NOMO-1 treated with dmso at 0.1 percent for 144 hours (cell line): ENCODE results near the gene TANGO2.

Experiments used
- DNase-seq: peaks from one replicate; lab custom pipeline; 2025; ENCODE audit not compliant: unreplicated experiment; lab: John Stamatoyannopoulos, UW

Gene TANGO2, protein sequence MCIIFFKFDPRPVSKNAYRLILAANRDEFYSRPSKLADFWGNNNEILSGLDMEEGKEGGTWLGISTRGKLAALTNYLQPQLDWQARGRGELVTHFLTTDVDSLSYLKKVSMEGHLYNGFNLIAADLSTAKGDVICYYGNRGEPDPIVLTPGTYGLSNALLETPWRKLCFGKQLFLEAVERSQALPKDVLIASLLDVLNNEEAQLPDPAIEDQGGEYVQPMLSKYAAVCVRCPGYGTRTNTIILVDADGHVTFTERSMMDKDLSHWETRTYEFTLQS

DNA sequence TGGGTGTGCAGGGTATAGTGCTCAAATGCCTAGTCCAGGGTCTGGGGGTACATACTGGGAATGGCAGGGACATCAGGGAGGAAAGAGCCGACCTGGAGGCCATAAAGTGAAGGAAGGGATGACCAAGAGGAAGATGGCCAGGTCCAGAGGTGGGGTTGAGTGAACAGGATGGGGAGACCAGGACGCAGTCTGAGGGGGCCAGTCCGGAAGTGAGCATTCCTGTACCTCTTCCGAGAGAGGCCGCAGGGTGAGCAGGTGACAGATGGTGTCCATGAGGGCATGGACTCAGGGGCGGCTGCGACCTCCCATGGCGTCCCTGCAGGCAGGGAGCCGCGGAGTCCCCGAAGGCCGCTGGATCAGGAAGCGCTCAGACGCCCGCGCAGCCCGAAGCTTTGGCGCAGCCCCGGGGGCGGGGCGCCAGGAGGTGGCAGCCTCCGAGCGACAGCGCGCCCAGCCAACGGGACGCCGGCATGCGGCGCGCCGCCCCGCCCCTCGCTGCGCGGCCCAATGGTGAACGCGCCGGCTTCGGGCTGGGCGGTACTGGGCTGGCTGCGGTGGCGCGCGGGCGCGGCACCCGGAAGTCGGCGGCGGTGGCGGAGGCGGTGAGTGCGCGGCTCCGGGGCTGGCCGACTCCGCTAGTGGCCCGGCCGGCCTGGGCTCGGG lies at the start of gene TANGO2:
TANGO2 (plus strand) TSS at position 578 of the 663 bp plus-strand sequence. CDS start 15,689 bp downstream, outside the sequence.
- DNase-seq = peak; percentile 91

DNA sequence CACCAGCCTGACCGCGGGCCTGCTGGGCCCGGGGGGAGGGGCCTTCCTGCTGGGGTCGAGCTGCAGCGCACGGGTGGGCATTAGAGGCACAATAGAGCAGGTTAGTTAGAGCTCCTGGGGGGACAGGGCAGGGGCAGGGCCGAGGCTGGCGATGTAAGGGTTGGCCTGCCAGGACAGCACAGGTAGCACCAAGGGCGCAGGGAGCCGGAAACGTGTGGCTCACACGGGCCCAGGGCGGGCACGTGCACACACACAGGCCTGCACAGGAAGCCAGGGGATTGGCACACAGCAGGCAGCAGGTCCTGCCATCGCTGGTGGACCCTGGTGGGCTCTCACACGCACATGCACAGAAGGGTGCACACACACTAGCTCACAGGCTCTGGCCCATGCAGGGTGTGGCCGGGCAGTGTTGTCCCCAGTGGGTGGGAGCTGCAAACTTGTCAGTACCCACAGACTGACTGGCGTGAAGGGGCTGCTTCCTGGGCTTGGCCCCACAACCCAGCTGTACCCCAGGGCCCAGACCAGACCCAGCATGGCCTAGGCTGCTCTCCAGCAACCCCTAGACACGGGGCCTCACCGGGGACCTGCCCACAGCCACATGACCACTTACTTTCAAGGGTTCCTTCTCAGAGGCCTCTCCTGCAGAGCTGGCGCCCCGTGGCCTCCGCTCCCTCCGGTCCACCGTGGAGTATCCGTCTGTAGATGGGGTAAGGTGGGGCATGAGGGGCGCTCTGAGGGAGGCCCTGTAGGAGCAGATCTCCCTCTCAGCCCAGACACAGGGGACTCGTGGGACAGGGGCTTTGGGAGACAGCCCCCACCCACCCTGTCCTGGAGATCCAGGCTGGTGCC lies 49.4 kb upstream of the TANGO2 start:
- no peak for DNase-seq

DNA sequence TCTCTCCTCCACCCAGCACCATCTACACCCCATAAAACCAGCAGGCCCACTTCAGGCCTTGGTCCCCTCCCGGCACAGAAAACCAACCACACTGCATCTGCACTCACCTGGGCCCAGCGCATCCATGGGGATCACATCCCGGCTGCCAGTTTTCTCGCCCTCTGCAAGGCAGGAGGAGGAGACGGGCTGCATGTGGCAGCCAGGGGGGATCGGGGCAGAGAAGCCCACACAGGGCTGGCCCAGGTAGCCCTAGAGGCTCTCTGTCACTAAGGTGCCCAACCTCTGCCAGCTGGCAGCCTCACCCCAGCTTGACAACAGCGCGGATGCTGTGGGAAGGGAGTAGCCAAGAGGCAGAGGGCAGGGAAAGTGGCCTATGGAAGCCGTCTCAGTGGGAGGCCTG lies 48.7 kb upstream of the TANGO2 start:
- DNase-seq = no peak

DNA sequence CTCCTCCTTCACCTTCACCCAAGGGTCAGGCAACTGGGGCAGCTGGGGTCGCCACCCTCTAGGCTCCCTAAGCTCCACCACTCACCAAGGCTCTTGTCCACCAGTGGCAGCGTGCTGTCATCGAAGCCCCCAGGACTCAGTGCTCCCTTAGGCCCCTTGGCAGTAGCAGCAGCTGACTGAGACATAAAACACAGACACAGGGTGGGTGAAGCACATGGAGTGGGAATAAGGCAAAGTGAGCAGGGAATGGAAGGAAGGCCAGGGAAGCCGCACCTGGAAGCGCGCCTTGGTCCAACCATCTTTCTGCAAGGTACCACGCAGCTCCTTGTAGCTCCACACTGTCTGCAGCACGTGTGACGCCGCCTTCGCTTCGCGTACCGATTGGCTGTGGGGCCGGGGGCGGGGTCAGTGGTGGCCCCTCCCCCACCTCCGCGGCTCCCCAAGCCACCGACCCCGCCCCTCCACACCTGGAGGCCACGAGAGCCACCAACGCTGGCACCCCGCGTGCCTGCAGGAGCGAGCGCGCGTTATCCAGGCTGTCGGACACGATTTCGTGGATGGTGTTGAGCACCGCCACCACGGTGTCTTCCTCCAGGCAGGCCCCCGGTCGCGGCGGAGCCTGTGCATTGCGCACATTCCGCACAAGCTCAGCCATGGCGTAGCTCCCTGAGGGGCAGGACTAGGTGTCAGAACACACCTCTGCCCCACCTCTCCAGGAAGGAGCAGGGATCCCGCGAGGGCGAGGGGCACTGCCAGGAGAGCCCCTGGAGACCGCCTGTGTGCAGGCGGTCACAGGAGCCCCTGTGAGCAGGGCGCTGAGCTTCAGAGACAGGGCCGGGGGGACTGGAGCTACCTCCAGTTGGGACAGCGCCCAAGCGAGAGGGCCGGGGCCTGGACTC lies 48.0 kb upstream of the TANGO2 start:
- DNase-seq = no peak

DNA sequence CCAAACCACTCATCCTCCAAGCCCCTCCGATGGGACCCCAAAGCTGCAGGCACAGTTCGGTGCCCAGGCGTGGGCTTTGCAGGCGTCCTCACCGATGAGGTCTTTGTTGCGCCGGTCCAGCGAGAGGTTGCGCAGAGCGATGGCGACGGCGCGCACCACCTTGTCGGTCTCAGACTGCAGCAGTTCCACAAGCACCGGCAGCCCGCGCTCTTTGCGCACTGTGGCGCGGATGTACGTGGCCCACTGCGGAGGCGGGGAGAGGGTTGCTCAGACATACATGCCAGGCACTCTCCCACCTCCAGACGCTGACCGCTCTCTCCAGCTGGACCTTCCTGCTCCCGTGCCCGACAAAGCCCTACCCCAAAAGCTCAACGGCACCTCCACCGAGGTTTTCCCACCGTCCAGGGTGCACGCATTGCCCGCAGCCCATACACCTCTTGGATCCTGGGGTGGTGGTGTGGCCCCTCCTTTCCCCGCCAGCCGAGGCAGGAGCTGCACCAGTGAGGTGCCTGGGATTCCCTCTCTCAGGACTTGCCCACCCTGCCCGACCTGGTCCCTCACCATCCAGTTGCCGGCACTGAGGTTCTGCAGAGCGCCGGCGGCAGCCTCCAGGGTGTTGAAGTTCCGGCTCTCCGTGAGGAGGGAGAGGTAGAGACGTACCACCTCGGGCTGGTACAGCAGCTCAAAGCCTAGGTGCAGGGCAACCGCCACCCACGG lies 47.2 kb upstream of the TANGO2 start:
- no peak for DNase-seq

DNA sequence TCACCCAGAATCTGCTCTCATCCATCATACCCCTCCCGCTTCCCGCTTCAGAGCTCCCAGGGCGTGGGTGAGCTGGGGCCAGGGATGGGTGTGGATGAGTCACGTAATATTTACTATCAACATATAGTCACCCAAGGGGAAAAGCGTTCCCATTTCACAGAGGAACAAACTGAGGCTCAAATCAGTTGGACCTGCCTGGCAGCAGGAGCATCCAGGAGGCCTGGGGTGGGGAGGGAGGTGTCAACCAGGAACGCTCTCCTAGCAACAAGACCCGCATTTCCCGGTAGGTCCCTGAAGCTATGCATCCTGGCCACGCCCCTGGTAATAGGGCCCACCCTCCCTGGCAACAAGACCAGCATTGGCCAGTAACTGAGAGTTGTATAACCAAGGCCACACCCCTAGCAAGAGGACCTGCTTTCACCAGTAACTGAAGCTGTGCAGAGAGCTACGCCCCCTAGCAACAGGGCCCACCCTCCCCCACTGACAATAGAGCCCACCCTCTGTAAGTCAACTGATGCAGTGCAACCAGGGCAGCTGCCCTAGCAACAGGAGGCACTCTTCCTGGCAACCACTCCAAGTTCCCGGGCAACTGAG lies 46.5 kb upstream of the TANGO2 start:
- DNase-seq = no peak

DNA sequence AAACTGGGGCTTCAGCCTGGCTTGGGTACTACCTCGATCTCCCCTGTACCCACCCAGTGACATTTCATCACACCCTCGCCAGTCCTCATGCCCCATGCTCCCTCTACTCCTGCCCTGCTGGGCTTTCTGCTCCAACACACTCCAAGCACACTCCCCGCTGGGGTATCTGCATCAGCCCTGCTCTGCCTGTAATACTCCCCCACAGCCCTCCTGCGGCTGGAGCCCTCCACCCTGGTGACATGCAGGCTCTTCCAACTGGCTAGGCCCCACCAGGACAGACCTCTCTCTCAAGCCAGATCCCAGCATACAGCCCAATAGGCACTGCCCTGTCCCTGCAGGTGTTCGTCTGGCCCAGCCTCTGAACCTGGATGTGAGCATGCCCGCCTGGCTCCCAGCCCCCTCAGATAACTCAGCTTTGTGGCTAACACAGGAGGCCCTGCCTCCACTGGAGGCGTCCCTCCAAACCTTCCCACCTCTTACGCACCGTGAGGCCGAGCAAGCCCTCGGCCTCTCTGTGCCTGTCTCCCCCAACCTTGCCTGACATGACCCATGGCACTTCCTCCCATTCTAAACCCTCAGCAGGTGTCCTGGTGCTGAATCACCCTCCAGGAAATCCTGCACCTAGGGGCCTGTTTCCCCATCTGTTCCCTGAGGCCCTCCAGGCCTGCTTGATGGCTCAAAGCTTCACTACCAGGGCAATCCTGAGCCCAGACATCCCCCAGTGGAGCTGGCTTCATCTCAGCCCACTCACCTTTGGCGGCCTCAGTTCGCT lies 45.8 kb upstream of the TANGO2 start:
- DNase-seq = no peak

DNA sequence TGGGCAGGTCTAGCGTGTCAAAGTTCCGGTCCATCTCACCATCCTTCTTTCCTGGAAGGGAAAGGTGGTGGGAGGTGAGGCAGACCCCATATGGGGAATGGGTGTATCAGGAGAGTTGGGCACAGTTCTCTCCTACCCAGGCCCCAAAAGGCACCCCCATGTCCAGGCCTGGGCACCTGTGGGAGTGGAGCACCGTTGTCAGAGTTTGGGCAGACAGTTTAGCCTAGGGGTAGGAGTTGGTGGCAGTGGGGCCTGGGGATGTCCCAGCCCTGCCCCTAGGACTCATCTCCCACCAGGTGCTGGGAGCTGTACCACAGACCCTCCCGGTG lies 45.2 kb upstream of the TANGO2 start:
- no peak for DNase-seq

DNA sequence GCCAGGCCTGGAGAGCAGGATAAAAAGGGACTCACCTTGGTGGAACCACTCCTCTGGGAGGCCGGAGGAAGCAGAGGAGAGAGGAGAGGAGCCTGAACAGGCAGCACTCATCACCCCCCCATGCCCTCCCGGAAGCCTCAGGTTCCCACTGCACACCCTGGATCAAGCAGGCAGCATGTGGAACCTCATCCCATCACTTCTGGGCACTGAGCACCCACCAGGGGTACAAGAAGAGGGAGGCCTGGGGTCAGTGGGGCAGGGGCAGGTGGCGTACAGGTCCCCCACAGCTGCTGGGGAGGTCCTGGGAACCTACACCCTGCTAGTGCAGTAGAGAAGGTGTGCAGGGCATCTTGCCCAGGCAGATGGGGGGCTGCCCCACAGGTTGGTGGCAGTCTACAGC lies 44.2 kb upstream of the TANGO2 start:
- no peak for DNase-seq

DNA sequence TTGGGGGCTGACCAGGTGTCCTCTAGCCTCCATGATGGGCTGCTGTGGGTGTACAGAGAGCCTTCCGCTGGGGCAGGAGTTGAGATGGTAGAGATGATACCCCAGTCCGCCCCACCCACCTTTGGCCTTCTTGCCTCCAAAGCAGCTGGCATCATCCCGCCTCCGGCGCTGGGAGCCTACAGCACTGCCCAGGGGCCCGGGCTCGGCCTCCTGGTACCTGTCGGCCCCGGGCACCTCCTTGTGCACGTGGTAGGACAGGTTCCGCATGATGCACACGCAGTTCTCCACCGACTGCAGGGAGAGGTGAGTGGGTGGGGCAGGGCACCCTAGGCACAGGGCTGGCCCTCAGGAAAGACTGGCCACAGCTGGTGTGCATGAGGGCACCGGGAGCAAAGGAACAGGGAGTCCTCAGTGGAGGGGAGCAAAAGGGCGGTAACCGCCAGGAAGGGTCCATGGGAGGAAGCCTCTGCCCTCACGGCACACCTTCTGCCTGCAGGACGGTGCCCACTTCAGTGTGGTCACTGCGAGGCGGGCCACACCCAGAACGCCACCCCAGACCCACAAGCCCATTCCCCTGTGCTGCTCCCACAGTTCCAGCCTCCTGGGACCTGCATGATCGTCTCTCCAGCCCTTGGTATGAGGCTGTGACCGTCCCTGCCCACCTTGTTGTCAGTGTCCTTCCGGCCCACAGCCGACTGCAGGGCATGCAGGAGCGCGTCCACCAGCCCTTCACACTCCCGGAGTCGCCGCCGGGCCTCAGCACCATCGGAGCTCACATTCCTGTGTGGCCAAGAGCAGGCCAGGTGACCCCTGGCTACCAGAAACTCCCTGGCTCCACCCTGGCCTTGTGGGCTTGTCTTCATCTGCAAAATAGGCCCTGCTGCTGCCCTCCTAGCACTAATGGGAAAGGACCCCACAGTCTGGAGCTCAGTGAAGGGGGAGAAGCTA lies 43.3 kb upstream of the TANGO2 start:
- no peak for DNase-seq

DNA sequence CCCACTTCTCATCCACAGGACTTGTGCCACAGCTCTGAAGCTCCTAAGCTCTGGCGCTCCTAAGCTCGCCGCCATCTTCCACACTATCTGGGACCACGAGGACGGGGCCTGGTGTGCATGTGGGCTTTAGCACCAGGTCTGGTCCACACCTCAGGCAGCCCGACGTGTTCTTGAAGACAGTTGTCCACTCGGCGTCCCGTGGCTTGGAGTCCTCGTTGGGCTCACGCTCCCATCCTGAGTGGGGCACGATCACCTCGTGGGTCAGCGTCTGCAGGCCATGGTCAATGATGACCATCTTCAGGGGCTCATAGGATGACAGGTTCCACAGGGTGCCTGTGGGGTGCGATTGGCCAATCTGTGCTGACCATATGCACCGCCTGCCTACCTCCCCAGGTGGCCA lies 42.2 kb upstream of the TANGO2 start:
- no peak for DNase-seq

DNA sequence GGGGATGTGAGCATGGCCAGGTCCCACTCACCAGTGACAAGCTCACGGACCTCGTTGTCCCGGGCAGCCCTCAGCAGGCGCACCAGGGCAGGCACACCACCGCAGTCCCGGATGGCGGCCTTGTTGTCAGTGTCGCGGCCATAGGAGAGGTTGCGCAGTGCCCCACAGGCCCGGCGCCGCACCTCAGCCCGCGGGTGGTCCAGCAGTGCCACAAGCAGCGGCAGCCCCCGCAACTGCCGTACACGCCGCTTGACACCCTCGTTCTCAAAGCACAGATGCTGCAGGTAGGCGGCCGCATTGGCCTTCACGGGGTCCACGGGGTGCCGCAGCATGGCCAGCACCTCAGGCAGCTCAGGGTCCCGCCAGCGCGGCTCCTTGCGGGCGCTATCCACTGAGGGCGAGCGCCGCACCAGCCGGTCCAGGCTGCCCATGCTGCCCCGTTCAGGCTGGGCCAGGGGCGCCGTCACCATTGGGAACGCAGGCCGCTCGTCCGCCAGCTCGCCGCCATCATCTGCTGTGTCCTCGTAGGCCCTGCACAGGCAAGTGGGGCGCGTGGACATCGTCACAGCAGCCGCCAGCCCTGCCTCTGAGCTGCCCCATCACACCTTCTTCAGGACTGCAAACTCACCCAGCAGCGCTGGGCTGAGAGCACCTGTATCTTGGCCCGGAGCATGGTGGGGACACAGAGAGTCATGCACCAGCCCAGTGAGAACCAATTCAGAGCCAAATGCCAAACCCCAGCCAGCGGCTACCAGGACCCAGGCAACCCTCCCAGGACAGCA lies 41.0 kb upstream of the TANGO2 start:
- DNase-seq = no peak

DNA sequence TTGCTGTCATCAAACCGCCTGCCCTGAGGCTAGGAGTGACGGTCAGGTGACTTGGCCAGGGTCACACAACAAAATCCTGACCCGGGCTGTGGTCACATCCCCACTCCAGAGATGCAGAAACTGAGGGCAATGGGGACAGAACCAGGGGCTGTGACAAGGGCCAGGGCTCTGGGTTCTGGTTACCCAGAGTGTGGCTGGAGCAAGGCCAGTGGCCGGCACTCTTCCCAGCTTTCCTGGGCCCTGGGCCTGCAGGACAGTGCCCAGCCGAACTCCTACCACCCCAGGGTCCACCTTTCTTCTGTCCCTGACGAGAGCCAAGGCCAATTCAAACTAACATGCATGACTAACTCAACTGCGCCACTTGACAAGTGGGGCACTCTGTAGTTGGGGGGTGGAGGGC lies 40.1 kb upstream of the TANGO2 start:
- no peak for DNase-seq

DNA sequence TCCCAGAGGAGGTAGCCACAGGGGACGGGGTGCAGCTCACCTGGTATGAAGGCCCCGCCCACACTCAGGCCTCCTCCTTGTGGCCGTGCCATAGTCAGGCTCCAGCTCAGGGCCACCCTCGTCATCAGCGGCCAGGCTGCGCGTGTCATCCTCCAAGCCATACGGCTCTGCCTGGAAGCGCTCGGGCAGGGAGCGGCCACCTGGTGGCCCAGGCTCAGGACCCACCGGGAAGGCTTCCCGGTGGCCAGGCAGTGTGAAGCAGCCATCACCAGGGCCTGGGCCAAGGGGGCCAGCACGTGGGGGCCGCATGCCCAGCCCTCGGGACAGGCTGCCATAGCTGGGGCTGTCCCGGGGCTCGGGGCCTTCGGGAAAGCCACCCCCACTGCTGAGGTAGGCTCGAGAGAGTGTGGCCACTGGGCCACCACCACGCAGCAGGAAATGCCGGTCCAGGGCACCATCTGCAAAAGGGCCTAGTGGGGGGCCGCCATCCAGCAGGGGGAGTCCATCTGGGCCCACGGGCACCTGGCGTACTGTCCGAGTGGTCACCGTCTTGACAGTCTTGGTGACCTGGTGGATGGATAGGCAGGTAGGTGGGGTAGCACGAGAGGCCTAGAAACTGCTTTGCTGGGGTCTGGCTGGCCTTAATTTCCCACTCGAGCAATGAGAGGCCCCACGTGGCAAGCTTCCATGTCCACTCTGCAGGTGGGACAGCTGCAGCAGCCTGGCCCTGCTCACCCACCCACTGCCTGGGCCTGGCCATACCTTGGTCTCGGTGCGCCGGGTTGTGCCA lies 39.5 kb upstream of the TANGO2 start:
- DNase-seq = no peak

DNA sequence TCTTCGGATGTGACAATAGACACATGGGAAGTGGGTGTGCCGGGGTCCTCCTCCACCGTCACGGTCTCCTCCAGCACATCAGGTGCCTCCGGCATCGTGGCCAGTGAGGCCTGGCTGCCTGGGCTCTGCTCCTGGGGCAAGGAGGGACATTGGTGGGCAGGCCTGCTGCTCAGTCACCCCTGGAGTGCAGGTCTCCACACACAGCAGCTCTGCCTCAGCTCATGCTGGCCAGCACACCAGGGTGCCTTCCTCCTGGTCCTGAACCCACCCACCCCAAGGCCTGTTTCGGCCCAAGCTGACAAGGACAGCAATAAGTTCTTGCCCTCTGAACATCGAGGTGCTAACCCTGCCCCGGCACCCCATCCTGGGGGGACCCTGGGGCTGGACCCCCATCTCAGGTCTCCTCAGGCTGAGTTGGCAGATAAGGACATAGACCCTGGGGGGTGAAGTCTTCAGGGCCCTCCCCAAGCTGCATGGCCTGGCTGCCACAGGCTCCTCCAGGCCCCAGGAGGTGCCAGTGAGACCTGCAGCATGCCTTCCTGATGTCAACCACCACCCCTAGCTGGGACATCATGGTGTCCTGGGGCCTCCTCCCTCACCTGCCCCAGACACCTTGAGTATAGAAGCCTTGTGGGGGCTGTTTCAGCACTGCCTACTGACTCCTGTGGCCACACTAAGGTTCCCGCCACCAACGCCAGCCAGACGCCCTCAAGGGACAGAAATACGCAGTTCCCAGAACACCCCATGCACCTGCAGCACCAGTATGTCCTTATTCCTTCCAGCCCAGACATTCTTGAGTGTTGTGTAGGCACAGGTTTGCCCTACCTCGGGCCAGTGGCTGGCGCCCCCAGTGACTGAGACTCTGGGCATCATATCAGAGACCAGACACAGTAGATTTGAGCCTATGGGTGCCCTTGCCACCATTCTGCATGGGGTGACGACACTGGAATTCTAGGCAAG lies 38.7 kb upstream of the TANGO2 start:
- DNase-seq = no peak
